ENCODE measurements around the gene INPP5A. TPM values are rescaled to one million over a fixed set of nuclear protein-coding genes. Genes with fewer than 3 reads are reported as not detected.

The INPP5A gene
- total and polyA plus RNA-seq, 2 of the 13 experiments (the other 11 are each of a cell fraction or from before 2014, with no cell fraction given): 17.5 to 37.9 TPM

DNA sequence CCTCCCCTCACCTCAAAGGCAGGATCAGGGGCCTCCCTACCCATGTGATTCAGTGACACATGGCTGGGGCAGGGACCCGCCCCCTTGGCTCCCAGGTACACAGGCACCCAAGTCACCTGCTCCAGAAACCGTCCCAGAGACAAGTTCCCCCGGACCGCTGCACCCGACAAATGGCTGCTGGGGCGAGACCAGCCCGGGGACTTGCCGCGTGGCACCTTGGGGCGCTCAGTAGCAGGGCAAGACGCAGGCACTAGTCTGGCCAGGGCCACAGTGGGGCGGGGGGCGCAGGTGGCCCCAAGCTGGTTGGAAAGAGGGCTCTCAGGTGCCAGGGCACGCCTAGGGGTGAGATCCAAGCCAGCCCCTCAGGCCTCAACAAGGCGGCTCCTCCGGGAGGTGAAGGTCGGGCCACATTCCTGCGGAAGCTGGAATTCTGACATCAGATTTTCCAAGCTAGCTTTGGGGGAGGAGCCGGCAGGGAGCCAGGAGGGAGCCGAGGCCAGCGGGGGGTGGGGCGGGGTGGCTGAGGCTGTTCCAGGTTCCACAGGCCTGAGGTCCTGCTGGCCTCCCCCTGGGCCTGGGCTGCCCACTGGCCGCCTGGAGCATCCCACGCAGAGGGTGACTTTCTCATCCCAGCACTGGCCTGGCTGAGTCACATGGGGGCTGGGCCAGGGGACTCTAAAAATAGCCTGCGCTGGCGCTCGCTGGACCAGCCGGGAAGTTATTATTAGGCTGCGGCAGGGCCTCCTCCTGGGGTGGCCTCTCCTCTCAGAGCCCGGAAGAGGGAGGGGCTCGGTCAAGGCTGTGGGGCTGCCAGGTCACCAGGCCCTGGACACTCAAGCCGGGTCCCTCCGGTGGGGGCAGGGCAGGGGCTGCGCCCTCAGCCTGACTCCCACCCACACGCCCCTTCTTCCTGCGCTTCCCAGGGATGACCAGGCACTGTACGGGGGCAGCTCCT is 20.5 kb upstream of the INPP5A start:
- in situ Hi-C loops (cut with HindIII; ENCODE audit: extremely low pct_ligation_motif_present, low pct_unique_long_range_greater_than_20kb) (no loop called here), intact Hi-C loops (cut with micrococcal nuclease; ENCODE audit: unreplicated experiment) (loop anchor here (1.0 to 5.0 kb wide), 3 partner anchors 20 to 75 kb away; partner anchors contain the start of gene INPP5A)
- Histone ChIP-seq H4K20me1 (ENCODE audit: insufficient read depth, low read length) (no peaks in the 10 kb centered on the region), H3K4me1 (ENCODE audit: insufficient read depth, low read length) (peaks cover 61% of the 10 kb centered on the region), H3K4me3 (replicated peaks in 1 of 3; ENCODE audit: insufficient read depth in 1 of 3, low read depth in 2 of 3, low read length in 3 of 3) (peak overlapping the region; percentile 48 to 75 (median 62)), H3K36me3 (replicated peaks in 1 of 2; ENCODE audit: control insufficient read depth in 1 of 2, insufficient read depth in 2 of 2, low read length in 2 of 2) (no peaks in the 10 kb centered on the region), H3K9me3 (ENCODE audit: low read length) (no peaks in the 10 kb centered on the region), H3K4me2 (ENCODE audit: low read depth, low read length) (peak overlapping the region; percentile 97), H3K9ac (ENCODE audit: insufficient read depth, low read depth, low read length) (peak overlapping the region; percentile 74), H3K79me2 (ENCODE audit: insufficient read depth, low read length) (no peaks in the 10 kb centered on the region), H3K27me3 (ENCODE audit: control insufficient read depth in 1 of 2, insufficient read depth in 2 of 2, low read length in 2 of 2) (peaks cover 2 to 25% of the 10 kb centered on the region in 2 experiments; a peak in 4 of 5 replicates), H3K27ac (ENCODE audit: extremely low read length, insufficient read depth, low read length) (peak overlapping the region; percentile 69), H2AFZ (ENCODE audit: low read length) (no peak overlapping the region)
- POLR2A ChIA-PET: interaction anchor here (0.7 to 3.6 kb wide), 7 partner anchors 9 to 74 kb away, joined by 3 to 24 read pairs (median 4); partner anchors contain the start of gene INPP5A
- 10% methylated on average over 2 of the region's 37 CpGs for WGBS (ENCODE audit: low lambda C conversion rate)
- BruUV-seq (replicated peaks): no TSS peak
- CTCF ChIA-PET (ENCODE audit: low intra/inter-chr PET ratio, low total read pairs): interaction anchor here (0.6 to 0.9 kb wide), 2 partner anchors 20 to 60 kb away, joined by 3 read pairs; partner anchors contain the start of gene INPP5A
- ATAC-seq (peak; percentile 65), DNase-seq (ENCODE audit: low spot score) (peak; percentile 92), FAIRE-seq (peak; percentile 68)
- 0 out of 2 replicates have a peak, but pooled peaks have one; percentile 35 for TF ChIP-seq MAZ (IDR thresholded peaks at IDR 0.05; ENCODE audit: borderline replicate concordance, low read depth, low read length)
- TF ChIP-seq MAZ (CRISPR knock-in tag; IDR thresholded peaks at IDR 0.05; ENCODE audit: low read depth): peak; percentile 62; the same call in 1 of the 2 replicates
- TF ChIP-seq, protein P1, sequence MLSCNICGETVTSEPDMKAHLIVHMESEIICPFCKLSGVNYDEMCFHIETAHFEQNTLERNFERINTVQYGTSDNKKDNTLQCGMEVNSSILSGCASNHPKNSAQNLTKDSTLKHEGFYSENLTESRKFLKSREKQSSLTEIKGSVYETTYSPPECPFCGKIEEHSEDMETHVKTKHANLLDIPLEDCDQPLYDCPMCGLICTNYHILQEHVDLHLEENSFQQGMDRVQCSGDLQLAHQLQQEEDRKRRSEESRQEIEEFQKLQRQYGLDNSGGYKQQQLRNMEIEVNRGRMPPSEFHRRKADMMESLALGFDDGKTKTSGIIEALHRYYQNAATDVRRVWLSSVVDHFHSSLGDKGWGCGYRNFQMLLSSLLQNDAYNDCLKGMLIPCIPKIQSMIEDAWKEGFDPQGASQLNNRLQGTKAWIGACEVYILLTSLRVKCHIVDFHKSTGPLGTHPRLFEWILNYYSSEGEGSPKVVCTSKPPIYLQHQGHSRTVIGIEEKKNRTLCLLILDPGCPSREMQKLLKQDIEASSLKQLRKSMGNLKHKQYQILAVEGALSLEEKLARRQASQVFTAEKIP (CRISPR knock-in tag; IDR thresholded peaks at IDR 0.05; ENCODE audit: borderline replicate concordance): no peak
- no peak for TF ChIP-seq THYN1 (CRISPR knock-in tag; IDR thresholded peaks at IDR 0.05; ENCODE audit: borderline replicate concordance, low read depth)
- TF ChIP-seq, protein P2, sequence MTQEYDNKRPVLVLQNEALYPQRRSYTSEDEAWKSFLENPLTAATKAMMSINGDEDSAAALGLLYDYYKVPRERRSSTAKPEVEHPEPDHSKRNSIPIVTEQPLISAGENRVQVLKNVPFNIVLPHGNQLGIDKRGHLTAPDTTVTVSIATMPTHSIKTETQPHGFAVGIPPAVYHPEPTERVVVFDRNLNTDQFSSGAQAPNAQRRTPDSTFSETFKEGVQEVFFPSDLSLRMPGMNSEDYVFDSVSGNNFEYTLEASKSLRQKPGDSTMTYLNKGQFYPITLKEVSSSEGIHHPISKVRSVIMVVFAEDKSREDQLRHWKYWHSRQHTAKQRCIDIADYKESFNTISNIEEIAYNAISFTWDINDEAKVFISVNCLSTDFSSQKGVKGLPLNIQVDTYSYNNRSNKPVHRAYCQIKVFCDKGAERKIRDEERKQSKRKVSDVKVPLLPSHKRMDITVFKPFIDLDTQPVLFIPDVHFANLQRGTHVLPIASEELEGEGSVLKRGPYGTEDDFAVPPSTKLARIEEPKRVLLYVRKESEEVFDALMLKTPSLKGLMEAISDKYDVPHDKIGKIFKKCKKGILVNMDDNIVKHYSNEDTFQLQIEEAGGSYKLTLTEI (CRISPR knock-in tag; conservative IDR thresholded peaks at IDR 0.05): no peak
- no peak for TF ChIP-seq NFYC (CRISPR knock-in tag; IDR thresholded peaks at IDR 0.05)
- TF ChIP-seq ARID2 (CRISPR knock-in tag; IDR thresholded peaks at IDR 0.05; ENCODE audit: borderline replicate concordance): no peak
- TF ChIP-seq, protein P3, sequence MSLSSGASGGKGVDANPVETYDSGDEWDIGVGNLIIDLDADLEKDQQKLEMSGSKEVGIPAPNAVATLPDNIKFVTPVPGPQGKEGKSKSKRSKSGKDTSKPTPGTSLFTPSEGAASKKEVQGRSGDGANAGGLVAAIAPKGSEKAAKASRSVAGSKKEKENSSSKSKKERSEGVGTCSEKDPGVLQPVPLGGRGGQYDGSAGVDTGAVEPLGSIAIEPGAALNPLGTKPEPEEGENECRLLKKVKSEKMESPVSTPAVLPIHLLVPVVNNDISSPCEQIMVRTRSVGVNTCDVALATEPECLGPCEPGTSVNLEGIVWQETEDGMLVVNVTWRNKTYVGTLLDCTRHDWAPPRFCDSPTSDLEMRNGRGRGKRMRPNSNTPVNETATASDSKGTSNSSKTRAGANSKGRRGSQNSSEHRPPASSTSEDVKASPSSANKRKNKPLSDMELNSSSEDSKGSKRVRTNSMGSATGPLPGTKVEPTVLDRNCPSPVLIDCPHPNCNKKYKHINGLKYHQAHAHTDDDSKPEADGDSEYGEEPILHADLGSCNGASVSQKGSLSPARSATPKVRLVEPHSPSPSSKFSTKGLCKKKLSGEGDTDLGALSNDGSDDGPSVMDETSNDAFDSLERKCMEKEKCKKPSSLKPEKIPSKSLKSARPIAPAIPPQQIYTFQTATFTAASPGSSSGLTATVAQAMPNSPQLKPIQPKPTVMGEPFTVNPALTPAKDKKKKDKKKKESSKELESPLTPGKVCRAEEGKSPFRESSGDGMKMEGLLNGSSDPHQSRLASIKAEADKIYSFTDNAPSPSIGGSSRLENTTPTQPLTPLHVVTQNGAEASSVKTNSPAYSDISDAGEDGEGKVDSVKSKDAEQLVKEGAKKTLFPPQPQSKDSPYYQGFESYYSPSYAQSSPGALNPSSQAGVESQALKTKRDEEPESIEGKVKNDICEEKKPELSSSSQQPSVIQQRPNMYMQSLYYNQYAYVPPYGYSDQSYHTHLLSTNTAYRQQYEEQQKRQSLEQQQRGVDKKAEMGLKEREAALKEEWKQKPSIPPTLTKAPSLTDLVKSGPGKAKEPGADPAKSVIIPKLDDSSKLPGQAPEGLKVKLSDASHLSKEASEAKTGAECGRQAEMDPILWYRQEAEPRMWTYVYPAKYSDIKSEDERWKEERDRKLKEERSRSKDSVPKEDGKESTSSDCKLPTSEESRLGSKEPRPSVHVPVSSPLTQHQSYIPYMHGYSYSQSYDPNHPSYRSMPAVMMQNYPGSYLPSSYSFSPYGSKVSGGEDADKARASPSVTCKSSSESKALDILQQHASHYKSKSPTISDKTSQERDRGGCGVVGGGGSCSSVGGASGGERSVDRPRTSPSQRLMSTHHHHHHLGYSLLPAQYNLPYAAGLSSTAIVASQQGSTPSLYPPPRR (CRISPR knock-in tag; IDR thresholded peaks at IDR 0.05; ENCODE audit: borderline replicate concordance): no peak; the same call in 1 of the 2 replicates
- TF ChIP-seq ATRX (CRISPR knock-in tag; IDR thresholded peaks at IDR 0.05; ENCODE audit: borderline replicate concordance): no peak
- peak; percentile 53; the same call in 1 of the 2 replicates for TF ChIP-seq MIXL1 (CRISPR knock-in tag; IDR thresholded peaks at IDR 0.05)
- TF ChIP-seq ZNF567 (CRISPR knock-in tag; IDR thresholded peaks at IDR 0.05; ENCODE audit: borderline replicate concordance): no peak

Data from HepG2 (cell line).